ENCODE data around the gene COX6A1.

DNA sequence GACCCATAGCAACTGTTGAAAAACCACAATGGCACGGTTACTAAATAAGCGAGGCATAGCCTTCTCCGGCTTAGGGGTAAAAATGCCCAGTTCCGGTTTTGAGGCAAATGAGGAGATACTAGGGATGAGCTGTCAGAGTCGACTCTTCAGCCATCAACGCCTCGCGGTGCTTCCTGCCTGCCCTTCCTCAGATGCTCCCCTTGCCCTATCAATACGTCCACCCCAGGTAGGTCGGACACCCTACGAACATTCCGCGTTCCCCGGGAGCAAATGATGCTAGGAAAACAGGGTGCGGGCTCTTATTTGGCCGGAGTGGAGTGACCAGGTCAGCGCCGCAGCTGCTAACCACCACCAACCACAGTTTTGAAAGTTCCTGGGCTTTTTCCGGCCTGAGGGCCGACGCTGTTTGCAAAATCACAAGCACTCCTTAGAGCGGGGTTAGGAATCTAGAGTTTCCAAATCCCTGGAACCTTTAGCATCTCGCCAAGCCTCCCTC lies 30.5 kb downstream of the COX6A1 start:
- TF ChIP-seq, protein P1, sequence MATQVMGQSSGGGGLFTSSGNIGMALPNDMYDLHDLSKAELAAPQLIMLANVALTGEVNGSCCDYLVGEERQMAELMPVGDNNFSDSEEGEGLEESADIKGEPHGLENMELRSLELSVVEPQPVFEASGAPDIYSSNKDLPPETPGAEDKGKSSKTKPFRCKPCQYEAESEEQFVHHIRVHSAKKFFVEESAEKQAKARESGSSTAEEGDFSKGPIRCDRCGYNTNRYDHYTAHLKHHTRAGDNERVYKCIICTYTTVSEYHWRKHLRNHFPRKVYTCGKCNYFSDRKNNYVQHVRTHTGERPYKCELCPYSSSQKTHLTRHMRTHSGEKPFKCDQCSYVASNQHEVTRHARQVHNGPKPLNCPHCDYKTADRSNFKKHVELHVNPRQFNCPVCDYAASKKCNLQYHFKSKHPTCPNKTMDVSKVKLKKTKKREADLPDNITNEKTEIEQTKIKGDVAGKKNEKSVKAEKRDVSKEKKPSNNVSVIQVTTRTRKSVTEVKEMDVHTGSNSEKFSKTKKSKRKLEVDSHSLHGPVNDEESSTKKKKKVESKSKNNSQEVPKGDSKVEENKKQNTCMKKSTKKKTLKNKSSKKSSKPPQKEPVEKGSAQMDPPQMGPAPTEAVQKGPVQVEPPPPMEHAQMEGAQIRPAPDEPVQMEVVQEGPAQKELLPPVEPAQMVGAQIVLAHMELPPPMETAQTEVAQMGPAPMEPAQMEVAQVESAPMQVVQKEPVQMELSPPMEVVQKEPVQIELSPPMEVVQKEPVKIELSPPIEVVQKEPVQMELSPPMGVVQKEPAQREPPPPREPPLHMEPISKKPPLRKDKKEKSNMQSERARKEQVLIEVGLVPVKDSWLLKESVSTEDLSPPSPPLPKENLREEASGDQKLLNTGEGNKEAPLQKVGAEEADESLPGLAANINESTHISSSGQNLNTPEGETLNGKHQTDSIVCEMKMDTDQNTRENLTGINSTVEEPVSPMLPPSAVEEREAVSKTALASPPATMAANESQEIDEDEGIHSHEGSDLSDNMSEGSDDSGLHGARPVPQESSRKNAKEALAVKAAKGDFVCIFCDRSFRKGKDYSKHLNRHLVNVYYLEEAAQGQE (IDR thresholded peaks at IDR 0.05): no peak
- TF ChIP-seq, protein P2, sequence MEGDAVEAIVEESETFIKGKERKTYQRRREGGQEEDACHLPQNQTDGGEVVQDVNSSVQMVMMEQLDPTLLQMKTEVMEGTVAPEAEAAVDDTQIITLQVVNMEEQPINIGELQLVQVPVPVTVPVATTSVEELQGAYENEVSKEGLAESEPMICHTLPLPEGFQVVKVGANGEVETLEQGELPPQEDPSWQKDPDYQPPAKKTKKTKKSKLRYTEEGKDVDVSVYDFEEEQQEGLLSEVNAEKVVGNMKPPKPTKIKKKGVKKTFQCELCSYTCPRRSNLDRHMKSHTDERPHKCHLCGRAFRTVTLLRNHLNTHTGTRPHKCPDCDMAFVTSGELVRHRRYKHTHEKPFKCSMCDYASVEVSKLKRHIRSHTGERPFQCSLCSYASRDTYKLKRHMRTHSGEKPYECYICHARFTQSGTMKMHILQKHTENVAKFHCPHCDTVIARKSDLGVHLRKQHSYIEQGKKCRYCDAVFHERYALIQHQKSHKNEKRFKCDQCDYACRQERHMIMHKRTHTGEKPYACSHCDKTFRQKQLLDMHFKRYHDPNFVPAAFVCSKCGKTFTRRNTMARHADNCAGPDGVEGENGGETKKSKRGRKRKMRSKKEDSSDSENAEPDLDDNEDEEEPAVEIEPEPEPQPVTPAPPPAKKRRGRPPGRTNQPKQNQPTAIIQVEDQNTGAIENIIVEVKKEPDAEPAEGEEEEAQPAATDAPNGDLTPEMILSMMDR (IDR thresholded peaks at IDR 0.05; ENCODE audit: low read depth, low read length, missing input control): no peak
- TF ChIP-seq SP1 (IDR thresholded peaks at IDR 0.05) (no peak), JUND (IDR thresholded peaks at IDR 0.05) (no peak)

All from liver (tissue), 3 donors.